HG02884 (cell line): Measurements from ENCODE around the gene PDSS2.
"Not testable (repeated sequence)": the region's sequence is repeated elsewhere in the genome, so short reads cannot be mapped to it uniquely, and the experiment has no call there.

Experiments
- ATAC-seq: cut with Tn5 transposase; IDR thresholded peaks from one replicate; pipeline ENCODE4 v1.9.1; 2021; ENCODE audit warnings: mild to moderate bottlenecking, moderate library complexity; ENCODE audit not compliant: unreplicated experiment

The PDSS2 gene

GRCh38 chr6:107280001-107280400, 179.4 kb downstream of the PDSS2 start:
- ATAC-seq = not testable (repeated sequence)

- ATAC-seq = no peak
Measured at GRCh38 chr6:107275330-107275865, 184.0 kb downstream of the PDSS2 start.

GRCh38 chr6:107274288-107274687, 185.1 kb downstream of the PDSS2 start:
- no peak for ATAC-seq

- no peak for ATAC-seq
Measured at GRCh38 chr6:107272246-107272645, 187.1 kb downstream of the PDSS2 start.

GRCh38 chr6:107271208-107271790, 188.1 kb downstream of the PDSS2 start:
- ATAC-seq = no peak

GRCh38 chr6:107267634-107268033, 191.7 kb downstream of the PDSS2 start:
- no peak for ATAC-seq

- no peak for ATAC-seq
Measured at GRCh38 chr6:107267006-107267405, 192.4 kb downstream of the PDSS2 start.

- no peak for ATAC-seq
Measured at GRCh38 chr6:107266563-107266962, 192.8 kb downstream of the PDSS2 start.

GRCh38 chr6:107264357-107264840, 195.0 kb downstream of the PDSS2 start:
- ATAC-seq = no peak

- no peak for ATAC-seq
Measured at GRCh38 chr6:107259951-107260350, 199.4 kb downstream of the PDSS2 start.

GRCh38 chr6:107248147-107248546, 211.2 kb downstream of the PDSS2 start:
- no peak for ATAC-seq

GRCh38 chr6:107246972-107247615, 212.3 kb downstream of the PDSS2 start:
- ATAC-seq = no peak

- no peak for ATAC-seq
Measured at GRCh38 chr6:107246249-107246971, 213.0 kb downstream of the PDSS2 start.

- ATAC-seq = no peak
Measured at GRCh38 chr6:107244742-107245480, 214.5 kb downstream of the PDSS2 start.

GRCh38 chr6:107244082-107244741, 215.2 kb downstream of the PDSS2 start:
- no peak for ATAC-seq

- ATAC-seq = no peak
Measured at GRCh38 chr6:107243471-107243870, 215.9 kb downstream of the PDSS2 start.

GRCh38 chr6:107237992-107238660, 221.2 kb downstream of the PDSS2 start:
- ATAC-seq = no peak

- ATAC-seq = no peak
Measured at GRCh38 chr6:107235511-107235910, 223.9 kb downstream of the PDSS2 start.

- ATAC-seq = no peak
Measured at GRCh38 chr6:107235007-107235406, 224.4 kb downstream of the PDSS2 start.

- ATAC-seq = no peak
Measured at GRCh38 chr6:107231243-107231642, 228.1 kb downstream of the PDSS2 start.
